HG02884 (cell line): ENCODE results near the gene AGBL4.
"Not testable (repeated sequence)": the region's sequence is repeated elsewhere in the genome, so short reads cannot be mapped to it uniquely, and the experiment has no call there.

Source experiments
- ATAC-seq: cut with Tn5 transposase; IDR thresholded peaks from one replicate; pipeline ENCODE4 v1.9.1; 2021; ENCODE audit warnings: mild to moderate bottlenecking, moderate library complexity; ENCODE audit not compliant: unreplicated experiment

AGBL4 gene

GRCh38 chr1:49448200-49448599 is 575.6 kb downstream of the AGBL4 start:
- ATAC-seq, result no peak

GRCh38 chr1:49436865-49437264 is 586.9 kb downstream of the AGBL4 start:
- ATAC-seq, result no peak

DNA sequence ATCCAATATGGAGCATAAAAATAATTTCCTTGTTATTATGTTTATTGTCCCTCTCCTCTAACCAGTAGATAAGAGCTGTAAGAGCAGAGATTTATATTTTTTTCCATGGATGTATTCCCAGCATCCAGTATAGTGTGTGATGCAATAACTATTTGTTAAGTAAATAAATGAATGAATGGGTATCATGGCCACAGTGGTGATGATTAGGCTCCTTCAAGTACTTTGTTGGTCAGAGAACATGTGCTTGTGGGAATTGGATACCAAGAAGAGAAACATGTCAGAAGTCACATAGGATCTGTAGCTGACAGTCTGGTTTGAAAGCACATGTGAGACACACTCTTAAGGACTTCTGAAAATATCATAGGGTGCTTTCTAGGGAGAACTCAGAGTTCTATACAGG is 588.5 kb downstream of the AGBL4 start:
- ATAC-seq, result no peak

DNA sequence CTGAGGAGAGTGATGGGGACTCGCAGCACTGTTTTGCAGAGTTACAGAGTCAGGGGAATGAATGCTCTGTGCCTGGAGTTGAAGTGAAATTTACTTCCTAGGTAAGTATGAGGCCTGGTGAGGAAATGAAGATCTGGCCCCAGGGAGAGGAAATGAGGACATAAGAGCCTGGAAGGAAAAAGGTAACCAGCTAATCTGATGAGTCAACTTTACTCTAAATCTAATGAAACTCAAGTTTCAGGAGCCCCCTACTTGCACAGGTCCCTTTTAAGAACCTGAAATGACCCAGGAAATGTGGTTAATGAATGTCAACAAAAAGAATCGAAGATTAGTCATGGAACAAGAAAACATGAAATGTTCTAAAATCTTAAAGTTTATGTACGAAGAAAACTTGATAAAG is 599.0 kb downstream of the AGBL4 start:
- ATAC-seq, result no peak

GRCh38 chr1:49416758-49417157 is 607.0 kb downstream of the AGBL4 start:
- ATAC-seq, result no peak

GRCh38 chr1:49408346-49408745 is 615.4 kb downstream of the AGBL4 start:
- no peak for ATAC-seq

DNA sequence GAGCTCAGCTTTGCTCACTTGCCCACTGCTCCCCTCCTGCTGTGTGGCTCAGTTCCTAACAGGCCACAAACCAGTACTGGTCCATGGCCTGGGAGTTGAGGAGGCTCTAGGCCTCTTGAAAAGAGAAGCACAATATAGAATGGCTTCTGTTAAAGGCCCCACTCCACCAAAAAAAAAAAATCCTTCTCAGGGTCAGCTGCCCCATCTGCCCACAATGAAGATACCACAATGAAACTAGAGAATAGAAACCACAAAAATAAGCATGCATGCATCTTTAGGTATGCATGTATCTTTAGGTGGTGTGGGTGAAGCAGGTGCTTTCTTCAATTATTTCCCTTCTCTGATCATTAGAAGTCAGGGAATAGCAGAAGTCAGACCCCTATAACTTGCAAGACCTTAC is 626.7 kb downstream of the AGBL4 start:
- ATAC-seq, result no peak

- no peak for ATAC-seq
These were observed 629.6 kb downstream of the AGBL4 start for GRCh38 chr1:49394200-49394599.

GRCh38 chr1:49389699-49390098 is 634.1 kb downstream of the AGBL4 start:
- ATAC-seq, result no peak

DNA sequence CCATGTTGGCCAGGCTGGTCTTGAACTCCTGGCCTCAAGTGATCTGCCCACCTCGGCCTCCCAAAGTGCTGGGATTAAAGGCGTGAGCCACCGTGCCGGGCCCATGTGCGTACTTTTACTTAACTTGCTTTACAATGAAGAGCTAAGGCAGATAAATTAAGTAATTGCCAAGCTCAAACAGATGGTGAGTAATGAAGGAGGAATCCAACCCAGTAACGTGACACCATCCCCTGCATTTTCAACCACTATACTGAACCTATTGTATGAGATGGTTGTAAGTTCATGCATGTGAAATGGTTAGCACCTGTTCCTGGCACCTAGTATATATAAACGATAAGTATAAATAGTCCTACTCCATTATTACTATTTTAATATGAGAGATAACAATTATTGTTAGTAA is 659.1 kb downstream of the AGBL4 start:
- ATAC-seq, result no peak

DNA sequence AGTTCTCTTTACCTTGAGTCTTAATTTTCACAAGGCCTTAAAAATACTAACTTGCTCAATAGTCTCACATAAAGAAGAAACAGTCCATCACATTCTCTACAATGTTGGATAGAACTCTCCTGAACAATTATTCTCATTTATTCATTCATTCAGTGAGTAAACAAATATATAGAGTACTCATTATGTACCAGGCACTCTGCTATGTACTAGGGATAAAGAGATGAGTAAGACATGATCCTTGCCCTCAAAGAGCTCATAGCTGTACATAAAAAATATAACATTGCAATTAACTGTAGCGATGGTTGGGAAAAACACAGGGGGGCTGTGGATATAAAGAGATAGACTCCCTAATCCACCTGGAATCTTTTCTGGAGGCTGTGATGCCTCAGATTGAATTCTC is 660.1 kb downstream of the AGBL4 start:
- no peak for ATAC-seq

- no peak for ATAC-seq
These were observed 665.7 kb downstream of the AGBL4 start for GRCh38 chr1:49358036-49358435.

- no peak for ATAC-seq
These were observed 667.2 kb downstream of the AGBL4 start for GRCh38 chr1:49356594-49356993.

GRCh38 chr1:49351768-49352167 is 672.0 kb downstream of the AGBL4 start:
- no peak for ATAC-seq

GRCh38 chr1:49346767-49347349 is 676.9 kb downstream of the AGBL4 start:
- ATAC-seq, result no peak

DNA sequence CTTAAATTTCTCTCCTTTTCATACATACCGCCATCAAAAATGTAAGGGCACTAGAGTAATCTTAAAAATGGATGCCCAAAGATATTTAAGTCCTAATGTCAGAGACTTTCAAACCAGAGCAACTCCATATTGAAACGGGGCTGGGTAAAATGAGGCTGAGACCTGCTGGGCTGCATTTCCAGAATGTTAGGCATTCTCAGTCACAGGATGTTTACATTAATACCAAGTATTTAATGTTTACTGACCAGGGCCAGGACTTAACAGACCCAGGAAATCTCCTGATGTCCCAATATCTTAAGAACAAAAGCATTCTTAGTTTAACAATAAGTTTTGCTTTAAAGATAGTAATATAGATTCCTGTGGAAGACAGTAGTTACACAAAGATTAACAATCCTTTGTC is 683.2 kb downstream of the AGBL4 start:
- ATAC-seq, result no peak

DNA sequence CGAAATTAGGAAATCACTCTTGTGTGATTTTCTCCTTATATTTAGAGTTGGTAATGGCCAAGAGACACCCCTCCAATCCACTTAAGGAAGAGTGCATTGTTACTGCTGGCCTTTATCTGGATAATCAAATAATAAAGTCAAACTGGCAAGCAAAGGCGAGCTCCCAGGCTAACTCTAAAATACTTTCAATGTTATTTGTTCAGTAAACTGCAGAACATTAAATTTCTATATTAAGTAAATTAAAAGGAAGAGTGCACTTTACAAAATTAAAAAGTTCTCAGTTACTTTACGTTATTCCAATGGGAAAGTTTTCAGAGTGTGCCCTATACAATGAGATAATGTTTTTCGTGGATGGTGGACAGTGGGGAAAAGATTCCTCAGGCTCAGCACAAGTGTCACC is 684.7 kb downstream of the AGBL4 start:
- no peak for ATAC-seq

- ATAC-seq, result no peak
These were observed 686.5 kb downstream of the AGBL4 start for GRCh38 chr1:49337251-49337650.

GRCh38 chr1:49333906-49334305 is 689.8 kb downstream of the AGBL4 start:
- no peak for ATAC-seq

GRCh38 chr1:49331066-49331852 is 692.5 kb downstream of the AGBL4 start:
- no peak for ATAC-seq

DNA sequence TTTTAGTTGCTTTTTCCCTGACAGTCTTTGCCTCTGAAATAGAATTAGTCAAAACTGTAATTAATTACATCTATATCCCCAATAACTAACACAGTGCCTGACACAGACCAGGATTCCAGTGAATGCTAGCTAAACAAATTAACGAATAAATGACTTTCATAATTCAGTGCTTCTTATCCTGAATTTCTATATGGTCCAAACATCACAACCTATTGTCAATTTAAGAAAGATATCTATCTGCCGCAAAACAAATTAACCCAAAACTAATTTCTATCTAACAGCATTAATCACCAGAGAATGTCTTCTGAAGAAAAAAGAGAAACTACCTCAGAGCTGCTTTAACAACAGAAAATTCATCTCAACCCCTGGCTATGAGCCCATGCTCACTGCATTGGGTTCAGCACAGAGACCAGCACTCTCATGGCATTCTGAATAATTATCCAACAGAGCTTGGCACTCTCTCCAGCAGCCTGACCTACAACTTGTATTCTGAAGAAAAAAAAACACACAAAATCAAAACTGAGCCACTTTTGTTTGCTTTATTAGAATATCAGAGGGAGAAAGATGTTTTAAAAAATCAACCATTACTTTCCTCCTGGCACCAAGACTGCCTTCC is 699.7 kb downstream of the AGBL4 start:
- no peak for ATAC-seq

- ATAC-seq, result not testable (repeated sequence)
These were observed 703.3 kb downstream of the AGBL4 start for GRCh38 chr1:49320493-49320892.
